Osteoblast (primary cell): ENCODE measurements around the gene IKBIP. TPM values are rescaled to one million over a fixed set of nuclear protein-coding genes. Genes with fewer than 3 reads are reported as not detected.

Experiments used
- DNase-seq: peaks from one replicate; pipeline ENCODE4 v3.0.0; 2011; ENCODE audit warnings: low spot score, mixed read lengths; ENCODE audit not compliant: insufficient read length; ENCODE audit errors: missing footprints
- H2AFZ ChIP-seq: 2 replicates; pipeline ENCODE4 v1.6.0; 2011; ENCODE audit warnings: mild to moderate bottlenecking, low read length
- H3K27ac ChIP-seq: 2 replicates; pipeline ENCODE4 v1.5.1; 2011; ENCODE audit warnings: mild to moderate bottlenecking, low read depth, low read length, moderate library complexity
- H3K27me3 ChIP-seq: 2 replicates; pipeline ENCODE4 v1.6.0; 2012; ENCODE audit warnings: mild to moderate bottlenecking, control low read depth, inconsistent platforms, low read length, moderate library complexity; ENCODE audit not compliant: insufficient read depth
- H3K36me3 ChIP-seq: 2 replicates; pipeline ENCODE4 v1.5.1; 2011; ENCODE audit warnings: mild to moderate bottlenecking, low read length, control low read depth, moderate library complexity; ENCODE audit not compliant: insufficient read depth
- H3K4me1 ChIP-seq: 2 replicates; pipeline ENCODE4 v1.5.1; 2011; ENCODE audit warnings: mild to moderate bottlenecking, low read length, control low read depth, moderate library complexity; ENCODE audit not compliant: insufficient read depth
- H3K4me2 ChIP-seq: 2 replicates; pipeline ENCODE4 v1.6.0; 2011; ENCODE audit warnings: mild to moderate bottlenecking, low read length; ENCODE audit not compliant: insufficient read depth
- H3K4me3 ChIP-seq: fragments of 200-600 bp; sonication (generic); 3 replicates; pipeline ENCODE4 v1.5.1; 2012; ENCODE audit warnings: mild to moderate bottlenecking, low read length, inconsistent platforms; ENCODE audit not compliant: insufficient read depth
- H3K79me2 ChIP-seq: 2 replicates; pipeline ENCODE4 v1.6.0; 2012; ENCODE audit warnings: mild to moderate bottlenecking, low read length, control low read depth, inconsistent platforms; ENCODE audit not compliant: insufficient read depth
- H3K9me3 ChIP-seq: 2 replicates; pipeline ENCODE4 v1.5.1; 2011; ENCODE audit warnings: low read depth, low read length, control low read depth
- H4K20me1 ChIP-seq: 2 replicates; pipeline ENCODE4 v1.6.0; 2012; ENCODE audit warnings: mild to moderate bottlenecking, low read length, control low read depth; ENCODE audit not compliant: insufficient read depth
- total RNA-seq: library from RNA; depleted of rRNA; stranded (reverse); fragments of >200 nt; gene quantifications from 2 replicates; pipeline ENCODE4 v1.2.3, GENCODE V29; 2012
- TF ChIP-seq, protein P1 (sequence below): IDR thresholded peaks from 2 replicates; pipeline ENCODE4 v1.5.1; 2011; ENCODE audit warnings: mild to moderate bottlenecking, low read depth, low read length, moderate library complexity; ENCODE audit errors: extremely low read depth

IKBIP gene
- total RNA-seq, 1 donor, result 47.4 TPM

GRCh38 chr12:98587084-98587483, 57.5 kb downstream of the IKBIP start:
- H4K20me1 ChIP-seq, result no peaks in the 10 kb centered on the region
- TF ChIP-seq, protein P1, sequence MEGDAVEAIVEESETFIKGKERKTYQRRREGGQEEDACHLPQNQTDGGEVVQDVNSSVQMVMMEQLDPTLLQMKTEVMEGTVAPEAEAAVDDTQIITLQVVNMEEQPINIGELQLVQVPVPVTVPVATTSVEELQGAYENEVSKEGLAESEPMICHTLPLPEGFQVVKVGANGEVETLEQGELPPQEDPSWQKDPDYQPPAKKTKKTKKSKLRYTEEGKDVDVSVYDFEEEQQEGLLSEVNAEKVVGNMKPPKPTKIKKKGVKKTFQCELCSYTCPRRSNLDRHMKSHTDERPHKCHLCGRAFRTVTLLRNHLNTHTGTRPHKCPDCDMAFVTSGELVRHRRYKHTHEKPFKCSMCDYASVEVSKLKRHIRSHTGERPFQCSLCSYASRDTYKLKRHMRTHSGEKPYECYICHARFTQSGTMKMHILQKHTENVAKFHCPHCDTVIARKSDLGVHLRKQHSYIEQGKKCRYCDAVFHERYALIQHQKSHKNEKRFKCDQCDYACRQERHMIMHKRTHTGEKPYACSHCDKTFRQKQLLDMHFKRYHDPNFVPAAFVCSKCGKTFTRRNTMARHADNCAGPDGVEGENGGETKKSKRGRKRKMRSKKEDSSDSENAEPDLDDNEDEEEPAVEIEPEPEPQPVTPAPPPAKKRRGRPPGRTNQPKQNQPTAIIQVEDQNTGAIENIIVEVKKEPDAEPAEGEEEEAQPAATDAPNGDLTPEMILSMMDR, result no peak
- H3K4me1 ChIP-seq, result no peaks in the 10 kb centered on the region

DNA sequence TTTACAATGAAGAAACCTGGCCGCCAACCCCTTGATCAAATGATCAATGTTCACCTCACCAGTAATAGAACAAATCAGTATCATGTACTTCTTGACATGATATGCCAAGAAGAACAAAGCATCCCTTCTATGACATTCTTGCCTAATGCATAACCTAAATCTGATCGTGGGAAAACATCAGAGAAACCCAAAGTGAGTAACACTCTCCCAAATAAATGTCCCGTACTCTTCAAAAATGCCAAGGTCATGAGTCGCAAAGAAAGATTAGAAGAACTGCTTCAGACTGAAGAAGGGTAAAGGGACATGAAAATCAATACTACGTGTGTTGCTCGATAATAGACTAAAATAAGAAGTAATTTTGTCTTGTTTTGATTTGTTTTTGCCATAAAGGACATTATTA, 62.5 kb downstream of the IKBIP start:
- Histone ChIP-seq H3K4me3 (no peak overlapping the region), H3K4me1 (no peaks in the 10 kb centered on the region), H3K36me3 (no peaks in the 10 kb centered on the region), H2AFZ (no peak overlapping the region), H3K27ac (no peak overlapping the region), H3K4me2 (no peak overlapping the region), H4K20me1 (no peaks in the 10 kb centered on the region), H3K79me2 (no peaks in the 10 kb centered on the region), H3K9me3 (no peaks in the 10 kb centered on the region), H3K27me3 (no peaks in the 10 kb centered on the region)
- peak; percentile 31 for DNase-seq
- TF ChIP-seq, protein P1, result no peak

More at GRCh38 chr12:98587084-98587483, 57.5 kb downstream of the IKBIP start:
- Histone ChIP-seq H3K27me3 (no peaks in the 10 kb centered on the region), H3K4me2 (no peak overlapping the region), H3K9me3 (no peaks in the 10 kb centered on the region), H3K79me2 (no peaks in the 10 kb centered on the region), H3K4me3 (no peak overlapping the region), H3K27ac (no peak overlapping the region), H3K36me3 (no peaks in the 10 kb centered on the region), H2AFZ (no peak overlapping the region)
- DNase-seq, result peak; percentile 3

- H3K79me2 ChIP-seq, result no peaks in the 10 kb centered on the region
- no peaks in the 10 kb centered on the region for H4K20me1 ChIP-seq
- no peaks in the 10 kb centered on the region for H3K27me3 ChIP-seq
- no peaks in the 10 kb centered on the region for H3K4me1 ChIP-seq
- H3K4me3 ChIP-seq, result no peak overlapping the region
- no peak overlapping the region for H3K27ac ChIP-seq
- no peak overlapping the region for H3K4me2 ChIP-seq
- H3K9me3 ChIP-seq, result no peaks in the 10 kb centered on the region
- no peak overlapping the region for H2AFZ ChIP-seq
- no peaks in the 10 kb centered on the region for H3K36me3 ChIP-seq
- TF ChIP-seq, protein P1, result no peak
- DNase-seq, result no peak
These were observed 63.5 kb downstream of the IKBIP start for GRCh38 chr12:98581101-98581500.

GRCh38 chr12:98580695-98581094, 63.9 kb downstream of the IKBIP start:
- H3K4me1 ChIP-seq, result no peaks in the 10 kb centered on the region
- H3K4me3 ChIP-seq, result no peak overlapping the region
- TF ChIP-seq, protein P1, result no peak
- H2AFZ ChIP-seq, result no peak overlapping the region
- H3K9me3 ChIP-seq, result no peaks in the 10 kb centered on the region
- no peaks in the 10 kb centered on the region for H3K36me3 ChIP-seq
- H4K20me1 ChIP-seq, result no peaks in the 10 kb centered on the region
- H3K4me2 ChIP-seq, result no peak overlapping the region
- H3K27me3 ChIP-seq, result no peaks in the 10 kb centered on the region
- DNase-seq, result no peak
- H3K27ac ChIP-seq, result no peak overlapping the region
- no peaks in the 10 kb centered on the region for H3K79me2 ChIP-seq
